WI38 (cell line): ENCODE results near the gene TNFRSF4.
"Not testable (repeated sequence)": the region's sequence is repeated elsewhere in the genome, so short reads cannot be mapped to it uniquely, and the experiment has no call there.

Source experiments
- H3K4me3 ChIP-seq: 2 replicates; pipeline ENCODE4 v1.5.1; 2011; ENCODE audit warnings: low read depth, mild to moderate bottlenecking, control low read depth, low read length
- TF ChIP-seq, protein P1 (sequence below): IDR thresholded peaks from 2 replicates; pipeline ENCODE4 v1.5.1; 2012; ENCODE audit warnings: low read depth, mild to moderate bottlenecking, control low read depth, low read length

Gene TNFRSF4

DNA sequence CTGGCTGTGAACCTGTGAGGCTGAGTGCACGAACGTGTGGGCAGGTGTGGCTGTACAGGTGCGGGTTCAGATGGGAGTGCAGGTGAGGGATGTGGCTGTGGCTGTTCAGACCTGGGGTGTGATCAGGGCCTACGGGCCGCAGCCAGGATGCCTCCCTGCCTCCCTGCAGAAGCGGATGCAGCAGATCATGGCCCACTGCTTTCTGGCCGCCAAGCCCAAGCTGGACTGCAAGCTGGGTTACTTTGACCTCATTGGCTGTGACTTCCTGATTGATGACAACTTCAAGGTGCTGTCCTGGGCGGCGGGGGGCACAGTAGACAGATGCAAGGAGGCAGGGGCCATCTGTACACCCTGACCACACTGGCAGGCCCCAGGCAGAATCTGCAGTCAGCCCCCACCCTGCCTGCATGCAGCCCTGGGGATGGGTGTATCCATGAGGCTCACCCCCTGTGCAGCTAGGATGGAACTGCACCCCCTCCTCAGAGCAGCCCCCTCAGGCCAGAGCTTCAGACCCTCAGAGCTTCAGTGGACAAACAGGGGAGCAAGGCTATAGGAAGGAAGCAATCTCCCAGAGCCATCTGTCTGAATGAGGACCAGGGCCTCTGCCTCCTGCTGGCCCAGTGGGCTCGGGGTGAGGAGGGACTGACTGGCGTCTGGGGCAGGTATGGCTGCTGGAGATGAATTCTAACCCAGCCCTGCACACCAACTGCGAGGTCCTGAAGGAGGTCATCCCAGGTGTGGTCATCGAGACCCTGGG, 17.3 kb downstream of the TNFRSF4 start:
- TF ChIP-seq, protein P1, sequence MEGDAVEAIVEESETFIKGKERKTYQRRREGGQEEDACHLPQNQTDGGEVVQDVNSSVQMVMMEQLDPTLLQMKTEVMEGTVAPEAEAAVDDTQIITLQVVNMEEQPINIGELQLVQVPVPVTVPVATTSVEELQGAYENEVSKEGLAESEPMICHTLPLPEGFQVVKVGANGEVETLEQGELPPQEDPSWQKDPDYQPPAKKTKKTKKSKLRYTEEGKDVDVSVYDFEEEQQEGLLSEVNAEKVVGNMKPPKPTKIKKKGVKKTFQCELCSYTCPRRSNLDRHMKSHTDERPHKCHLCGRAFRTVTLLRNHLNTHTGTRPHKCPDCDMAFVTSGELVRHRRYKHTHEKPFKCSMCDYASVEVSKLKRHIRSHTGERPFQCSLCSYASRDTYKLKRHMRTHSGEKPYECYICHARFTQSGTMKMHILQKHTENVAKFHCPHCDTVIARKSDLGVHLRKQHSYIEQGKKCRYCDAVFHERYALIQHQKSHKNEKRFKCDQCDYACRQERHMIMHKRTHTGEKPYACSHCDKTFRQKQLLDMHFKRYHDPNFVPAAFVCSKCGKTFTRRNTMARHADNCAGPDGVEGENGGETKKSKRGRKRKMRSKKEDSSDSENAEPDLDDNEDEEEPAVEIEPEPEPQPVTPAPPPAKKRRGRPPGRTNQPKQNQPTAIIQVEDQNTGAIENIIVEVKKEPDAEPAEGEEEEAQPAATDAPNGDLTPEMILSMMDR = no peak
- H3K4me3 ChIP-seq = no peak overlapping the region

- not testable (repeated sequence) for H3K4me3 ChIP-seq
These were observed 18.2 kb downstream of the TNFRSF4 start for GRCh38 chr1:1195726-1196125.

DNA sequence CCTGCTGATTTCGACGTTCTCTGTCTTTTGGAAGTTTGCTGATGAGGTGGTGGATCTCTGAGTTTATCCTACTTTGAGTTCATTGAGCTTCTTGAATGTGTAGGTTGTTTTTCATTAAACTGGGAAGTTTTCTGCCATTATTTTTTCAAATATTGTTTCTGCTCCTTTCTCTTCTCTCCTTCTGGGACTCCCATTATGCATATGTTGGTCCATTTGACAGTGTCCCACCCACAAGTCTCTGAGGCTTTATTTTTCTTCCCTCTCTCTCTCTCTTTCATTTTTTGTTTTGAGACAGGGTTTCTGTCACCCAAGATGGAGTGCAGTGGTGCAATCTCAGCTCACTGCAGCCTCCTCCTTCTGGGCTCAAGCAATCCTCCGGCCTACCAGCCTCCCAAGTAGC, 19.2 kb downstream of the TNFRSF4 start:
- H3K4me3 ChIP-seq = no peak overlapping the region
- TF ChIP-seq, protein P1 = no peak

DNA sequence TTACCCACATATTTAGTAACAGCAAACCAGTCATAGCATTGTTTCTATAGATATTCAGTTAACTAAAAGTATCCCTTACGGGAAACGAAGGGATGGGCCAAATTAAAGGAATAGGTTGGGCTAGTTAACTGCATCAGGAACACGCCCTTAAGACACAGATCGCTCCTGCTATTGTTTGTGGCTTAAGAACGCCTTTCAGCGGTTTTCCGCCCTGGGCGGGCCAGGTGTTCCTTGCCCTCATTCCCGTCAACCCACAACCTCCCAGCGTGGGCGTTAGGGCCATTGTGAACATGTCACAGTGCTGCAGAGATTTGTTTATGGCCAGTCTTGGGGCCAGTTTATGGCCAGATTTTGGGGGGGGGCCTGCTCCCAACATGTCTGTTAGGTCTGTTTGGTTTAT, 22.2 kb downstream of the TNFRSF4 start:
- TF ChIP-seq, protein P1 = no peak
- H3K4me3 ChIP-seq = no peak overlapping the region

DNA sequence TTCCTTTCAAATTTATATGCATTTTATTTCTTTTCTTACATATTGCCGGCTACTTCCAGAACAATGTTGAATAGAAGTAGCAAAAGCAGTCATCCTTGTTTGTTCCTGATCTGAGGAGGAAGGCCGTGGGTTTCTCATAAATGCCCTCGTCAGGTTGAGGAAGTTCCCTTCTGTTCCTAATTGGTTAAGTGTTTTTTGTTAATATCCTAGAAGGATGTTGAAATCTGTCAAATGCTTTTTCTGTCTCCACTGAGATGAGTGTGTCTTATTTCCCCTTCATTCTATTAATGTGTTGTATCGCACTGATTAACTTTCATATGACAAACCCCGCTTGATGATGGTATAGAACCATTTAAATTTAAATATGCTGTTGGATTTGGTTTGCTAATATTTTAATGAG, 24.8 kb downstream of the TNFRSF4 start:
- TF ChIP-seq, protein P1 = no peak

DNA sequence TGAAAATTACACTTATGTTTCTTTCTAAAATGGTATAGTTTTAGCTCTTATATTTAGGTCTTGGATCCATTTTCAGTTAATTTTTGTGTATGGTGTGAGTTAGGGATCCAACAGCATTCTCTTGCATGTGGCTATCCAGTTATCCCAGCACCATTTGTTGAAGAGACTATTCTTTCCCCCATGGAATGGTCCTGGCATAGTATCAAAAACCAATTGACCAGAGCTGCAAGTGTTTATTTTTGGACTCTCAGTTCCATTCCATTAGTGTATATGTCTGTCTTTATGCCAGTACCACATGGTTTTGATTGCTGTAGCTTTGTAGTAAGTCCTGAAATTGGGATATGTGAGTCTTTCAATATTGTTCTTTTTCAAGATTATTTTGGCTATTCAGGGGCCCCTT, 26.0 kb downstream of the TNFRSF4 start:
- H3K4me3 ChIP-seq = no peak overlapping the region
- TF ChIP-seq, protein P1 = no peak

More for the DNA sequence above, 24.8 kb downstream of the TNFRSF4 start:
- no peak overlapping the region for H3K4me3 ChIP-seq

DNA sequence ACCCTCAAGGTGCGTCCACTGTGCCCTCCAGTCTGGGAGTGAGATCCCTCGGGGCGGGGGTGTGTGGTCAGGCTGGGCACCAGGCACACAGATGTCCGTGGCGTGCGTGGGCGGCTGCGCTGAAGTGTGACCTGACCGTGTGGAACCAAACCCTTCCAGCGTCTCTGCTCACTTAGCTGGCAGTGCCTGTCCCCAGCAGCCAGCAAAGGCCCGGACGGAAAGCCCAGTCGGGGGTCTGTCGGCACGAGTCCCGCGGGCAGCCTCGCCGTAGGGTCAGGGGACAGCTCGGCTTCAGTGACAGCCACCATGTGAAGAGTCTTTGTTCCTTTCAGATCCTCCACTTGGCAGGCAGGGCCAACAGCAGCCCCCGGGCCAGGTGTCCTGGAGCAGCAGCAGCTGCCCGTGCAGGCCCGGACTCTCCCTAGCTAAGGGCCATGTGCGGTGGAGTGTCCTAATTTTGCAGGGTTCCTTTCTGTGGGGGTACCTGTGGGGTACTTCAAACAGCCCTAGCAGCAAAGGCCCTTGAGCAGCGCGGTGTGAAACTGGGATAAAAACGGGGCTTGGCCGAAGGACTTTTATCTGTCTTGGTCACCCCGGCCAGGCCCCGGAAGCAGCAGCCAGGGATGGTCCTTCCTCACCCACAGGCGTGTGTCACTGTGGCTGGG, 28.7 kb downstream of the TNFRSF4 start:
- TF ChIP-seq, protein P1 = no peak
- no peak overlapping the region for H3K4me3 ChIP-seq
